Lower leg skin (tissue), 3 donors: ENCODE results near the gene WIZ.

Experiments used
- CTCF ChIP-seq, 3 donors: fragments of 450-650 bp; IDR thresholded peaks; one replicate each; pipeline ENCODE4 v1.5.1; 2016; ENCODE audit warnings: antibody characterized with exemption in 3 of 3, mild to moderate bottlenecking in 3 of 3, moderate library complexity in 2 of 3
- POLR2A ChIP-seq, 2 donors: fragments of 450-650 bp; IDR thresholded peaks; one replicate each; pipeline ENCODE4 v1.6.1; 2016 to 2017; ENCODE audit warnings: antibody characterized with exemption in 2 of 2, mild to moderate bottlenecking in 1 of 2, moderate library complexity in 1 of 2

- TF ChIP-seq CTCF (IDR thresholded peaks at IDR 0.05) (no peak), POLR2A (IDR thresholded peaks at IDR 0.05) (no peak)
Measured at GRCh38 chr19:15390814-15391213, 58.9 kb downstream of the WIZ start.
